ENCODE data around the gene CTDP1. TPM values are rescaled to one million over a fixed set of nuclear protein-coding genes. Genes with fewer than 3 reads are reported as not detected.

Gene CTDP1
- total and polyA plus RNA-seq, 4 donors, result 2.7 to 13.9 (median 10.5) TPM

DNA sequence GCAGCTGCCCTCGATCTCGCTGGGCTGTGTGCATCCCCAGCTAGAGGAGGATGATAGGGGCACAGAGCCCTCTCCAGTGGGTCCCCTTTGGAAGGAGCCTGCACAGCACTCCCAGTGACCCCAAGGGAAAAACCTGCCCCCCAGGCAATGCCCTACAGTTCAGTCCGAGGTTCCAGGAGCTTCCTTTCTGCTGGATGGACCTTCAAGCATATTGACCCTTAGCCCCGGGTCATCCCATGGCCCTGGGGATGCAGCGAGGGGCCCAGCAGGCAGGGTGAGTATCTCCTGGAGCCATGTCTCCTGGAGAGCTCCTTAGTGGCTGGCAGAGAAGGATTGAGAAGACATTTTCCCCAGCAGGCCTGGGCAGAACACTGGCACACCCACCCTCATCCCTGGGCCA lies 45.4 kb upstream of the CTDP1 start:
- peaks cover 0 to 9% (median 0%) of the 10 kb centered on the region in 4 donors for H3K27me3 ChIP-seq (ENCODE audit: control insufficient read depth in 4 of 4, insufficient read depth in 4 of 4, low read length in 3 of 4)
- H3K4me3 ChIP-seq (ENCODE audit: low read depth in 1 of 3, low read length in 3 of 3), result no peak overlapping the region
- TF ChIP-seq HNF4G (IDR thresholded peaks at IDR 0.05) (no peak), JUND (IDR thresholded peaks at IDR 0.05) (no peak), FOXA1 (IDR thresholded peaks at IDR 0.05) (no peak)
- TF ChIP-seq, protein P1, sequence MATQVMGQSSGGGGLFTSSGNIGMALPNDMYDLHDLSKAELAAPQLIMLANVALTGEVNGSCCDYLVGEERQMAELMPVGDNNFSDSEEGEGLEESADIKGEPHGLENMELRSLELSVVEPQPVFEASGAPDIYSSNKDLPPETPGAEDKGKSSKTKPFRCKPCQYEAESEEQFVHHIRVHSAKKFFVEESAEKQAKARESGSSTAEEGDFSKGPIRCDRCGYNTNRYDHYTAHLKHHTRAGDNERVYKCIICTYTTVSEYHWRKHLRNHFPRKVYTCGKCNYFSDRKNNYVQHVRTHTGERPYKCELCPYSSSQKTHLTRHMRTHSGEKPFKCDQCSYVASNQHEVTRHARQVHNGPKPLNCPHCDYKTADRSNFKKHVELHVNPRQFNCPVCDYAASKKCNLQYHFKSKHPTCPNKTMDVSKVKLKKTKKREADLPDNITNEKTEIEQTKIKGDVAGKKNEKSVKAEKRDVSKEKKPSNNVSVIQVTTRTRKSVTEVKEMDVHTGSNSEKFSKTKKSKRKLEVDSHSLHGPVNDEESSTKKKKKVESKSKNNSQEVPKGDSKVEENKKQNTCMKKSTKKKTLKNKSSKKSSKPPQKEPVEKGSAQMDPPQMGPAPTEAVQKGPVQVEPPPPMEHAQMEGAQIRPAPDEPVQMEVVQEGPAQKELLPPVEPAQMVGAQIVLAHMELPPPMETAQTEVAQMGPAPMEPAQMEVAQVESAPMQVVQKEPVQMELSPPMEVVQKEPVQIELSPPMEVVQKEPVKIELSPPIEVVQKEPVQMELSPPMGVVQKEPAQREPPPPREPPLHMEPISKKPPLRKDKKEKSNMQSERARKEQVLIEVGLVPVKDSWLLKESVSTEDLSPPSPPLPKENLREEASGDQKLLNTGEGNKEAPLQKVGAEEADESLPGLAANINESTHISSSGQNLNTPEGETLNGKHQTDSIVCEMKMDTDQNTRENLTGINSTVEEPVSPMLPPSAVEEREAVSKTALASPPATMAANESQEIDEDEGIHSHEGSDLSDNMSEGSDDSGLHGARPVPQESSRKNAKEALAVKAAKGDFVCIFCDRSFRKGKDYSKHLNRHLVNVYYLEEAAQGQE (IDR thresholded peaks at IDR 0.05), result no peak
- TF ChIP-seq, protein P2, sequence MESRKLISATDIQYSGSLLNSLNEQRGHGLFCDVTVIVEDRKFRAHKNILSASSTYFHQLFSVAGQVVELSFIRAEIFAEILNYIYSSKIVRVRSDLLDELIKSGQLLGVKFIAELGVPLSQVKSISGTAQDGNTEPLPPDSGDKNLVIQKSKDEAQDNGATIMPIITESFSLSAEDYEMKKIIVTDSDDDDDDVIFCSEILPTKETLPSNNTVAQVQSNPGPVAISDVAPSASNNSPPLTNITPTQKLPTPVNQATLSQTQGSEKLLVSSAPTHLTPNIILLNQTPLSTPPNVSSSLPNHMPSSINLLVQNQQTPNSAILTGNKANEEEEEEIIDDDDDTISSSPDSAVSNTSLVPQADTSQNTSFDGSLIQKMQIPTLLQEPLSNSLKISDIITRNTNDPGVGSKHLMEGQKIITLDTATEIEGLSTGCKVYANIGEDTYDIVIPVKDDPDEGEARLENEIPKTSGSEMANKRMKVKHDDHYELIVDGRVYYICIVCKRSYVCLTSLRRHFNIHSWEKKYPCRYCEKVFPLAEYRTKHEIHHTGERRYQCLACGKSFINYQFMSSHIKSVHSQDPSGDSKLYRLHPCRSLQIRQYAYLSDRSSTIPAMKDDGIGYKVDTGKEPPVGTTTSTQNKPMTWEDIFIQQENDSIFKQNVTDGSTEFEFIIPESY (IDR thresholded peaks at IDR 0.05), result no peak
- DNase-seq (ENCODE audit: low spot score), result no peak
- WGBS, result 93% methylated on average over 5 of the region's 5 CpGs
- no peaks in the 10 kb centered on the region for H3K4me1 ChIP-seq (ENCODE audit: control insufficient read depth in 4 of 4, insufficient read depth in 4 of 4, low read length in 3 of 4)
- H3K36me3 ChIP-seq (ENCODE audit: control insufficient read depth in 4 of 4, insufficient read depth in 3 of 4, low read depth in 1 of 4, low read length in 3 of 4), result no peaks in the 10 kb centered on the region
- H3K9me3 ChIP-seq (ENCODE audit: control insufficient read depth in 4 of 4, low read length in 3 of 4), result peaks cover 0 to 3% (median 0%) of the 10 kb centered on the region in 4 donors
- no peak overlapping the region for H3K27ac ChIP-seq (ENCODE audit: low read depth in 1 of 2, low read length in 2 of 2)
- no peak overlapping the region for H3K9ac ChIP-seq (ENCODE audit: low read depth in 1 of 2, low read length in 2 of 2)

DNA sequence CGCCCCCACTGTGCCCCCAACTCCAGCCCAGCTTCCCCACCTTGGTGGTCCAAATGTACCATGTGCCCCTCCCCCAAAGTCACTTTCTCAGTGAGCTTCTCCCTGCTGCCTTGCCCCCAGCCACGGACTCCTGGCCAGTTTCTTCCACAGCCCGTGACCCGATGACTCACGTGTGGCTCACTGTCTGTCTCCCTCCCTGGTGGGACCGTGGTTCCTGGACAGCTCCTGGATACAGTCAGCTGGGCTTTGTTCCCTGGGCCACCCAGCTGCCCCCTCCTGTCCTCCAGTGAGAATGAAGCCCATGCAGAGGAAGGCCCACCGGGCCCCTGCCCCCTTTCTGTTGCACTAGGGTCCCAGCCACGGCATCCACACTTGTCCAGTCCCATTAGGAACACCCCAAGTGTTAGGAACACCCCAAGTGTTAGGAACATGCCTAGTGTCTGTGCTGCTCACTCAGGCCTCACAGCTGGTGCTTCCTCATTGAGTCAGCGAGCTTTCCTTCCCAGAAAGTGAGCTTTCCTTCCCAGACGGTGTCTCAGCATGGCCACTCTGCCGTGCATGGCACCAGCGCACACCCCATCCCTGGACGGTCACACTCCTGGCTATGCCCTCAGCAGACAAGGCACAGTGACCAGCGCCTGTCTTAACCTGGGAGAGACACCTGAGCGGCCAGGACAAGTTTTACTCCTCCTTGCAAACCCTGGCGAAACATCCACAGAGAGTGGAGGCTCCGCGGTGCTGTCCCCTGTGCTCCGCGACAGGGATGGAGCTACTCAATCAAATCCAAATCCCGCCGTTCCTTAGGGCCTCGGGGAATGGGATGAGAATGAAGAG lies 44.8 kb upstream of the CTDP1 start:
- no peak overlapping the region for H3K9ac ChIP-seq (ENCODE audit: low read depth in 1 of 2, low read length in 2 of 2)
- no peak for DNase-seq (ENCODE audit: low spot score)
- no peaks in the 10 kb centered on the region for H3K36me3 ChIP-seq (ENCODE audit: control insufficient read depth in 4 of 4, insufficient read depth in 3 of 4, low read depth in 1 of 4, low read length in 3 of 4)
- no peak overlapping the region for H3K27ac ChIP-seq (ENCODE audit: low read depth in 1 of 2, low read length in 2 of 2)
- TF ChIP-seq, protein P1 (IDR thresholded peaks at IDR 0.05), result no peak
- TF ChIP-seq NR2F2 (IDR thresholded peaks at IDR 0.05) (no peak), GABPA (IDR thresholded peaks at IDR 0.05 in 1 of 2, conservative IDR thresholded peaks at IDR 0.05 in 1 of 2) (no peak), FOXA2 (IDR thresholded peaks at IDR 0.05) (no peak), EGR1 (IDR thresholded peaks at IDR 0.05; ENCODE audit: low read depth in 2 of 2) (no peak), RAD21 (IDR thresholded peaks at IDR 0.05) (no peak), TAF1 (conservative IDR thresholded peaks at IDR 0.05) (no peak), SP1 (IDR thresholded peaks at IDR 0.05) (no peak)
- TF ChIP-seq, protein P2 (IDR thresholded peaks at IDR 0.05), result no peak
- TF ChIP-seq, protein P3, sequence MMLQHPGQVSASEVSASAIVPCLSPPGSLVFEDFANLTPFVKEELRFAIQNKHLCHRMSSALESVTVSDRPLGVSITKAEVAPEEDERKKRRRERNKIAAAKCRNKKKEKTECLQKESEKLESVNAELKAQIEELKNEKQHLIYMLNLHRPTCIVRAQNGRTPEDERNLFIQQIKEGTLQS (IDR thresholded peaks at IDR 0.05), result no peak
- H3K27me3 ChIP-seq (ENCODE audit: control insufficient read depth in 4 of 4, insufficient read depth in 4 of 4, low read length in 3 of 4), result peaks cover 0 to 9% (median 0%) of the 10 kb centered on the region in 4 donors
- H3K4me1 ChIP-seq (ENCODE audit: control insufficient read depth in 4 of 4, insufficient read depth in 4 of 4, low read length in 3 of 4), result no peaks in the 10 kb centered on the region
- H3K9me3 ChIP-seq (ENCODE audit: control insufficient read depth in 4 of 4, low read length in 3 of 4), result peaks cover 0 to 3% (median 0%) of the 10 kb centered on the region in 4 donors
- no peak overlapping the region for H3K4me3 ChIP-seq (ENCODE audit: low read depth in 1 of 3, low read length in 3 of 3)
- WGBS, result 88% methylated on average over 23 of the region's 23 CpGs

All from liver (tissue), 9 donors.